ENCODE results near the gene EXOC6B. TPM values are rescaled to one million over a fixed set of nuclear protein-coding genes. Genes with fewer than 3 reads are reported as not detected.

Gene EXOC6B
- total and polyA plus RNA-seq, 2 of the 8 experiments (the other 6 are each of a cell fraction or from before 2014, with no cell fraction given), result 13.5 to 33.0 TPM

DNA sequence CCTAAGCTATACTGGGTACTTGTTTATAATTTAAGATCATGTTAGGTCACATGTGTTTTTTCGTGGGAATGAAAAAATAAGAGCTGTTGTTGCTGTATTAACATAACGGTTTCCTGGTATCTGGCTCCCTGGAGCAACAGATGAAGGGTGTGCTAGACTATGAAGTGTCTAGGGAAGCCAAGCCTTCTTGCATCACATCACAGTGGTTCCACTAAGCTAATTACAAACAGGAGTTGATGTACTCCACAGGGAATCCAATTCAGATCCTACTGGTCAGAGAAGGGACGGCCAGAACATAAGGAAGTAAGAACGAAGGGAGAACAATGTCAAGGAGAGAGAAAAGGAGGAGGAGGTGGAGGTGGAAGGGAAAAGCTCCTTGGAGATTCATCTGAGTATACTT lies 485.2 kb downstream of the EXOC6B start:
- Histone ChIP-seq H2BK5ac (ENCODE audit: low read depth, low read length) (no peak overlapping the region), H3K4me1 (replicated peaks in 1 of 4; ENCODE audit: control insufficient read depth in 3 of 4, insufficient read depth in 4 of 4, low read length in 3 of 4) (no peaks in the 10 kb centered on the region), H3K14ac (ENCODE audit: insufficient read length) (no peak overlapping the region), H2BK12ac (ENCODE audit: low read depth, low read length) (no peak overlapping the region), H2BK20ac (ENCODE audit: low read length) (no peak overlapping the region), H3K27me3 (replicated peaks in 1 of 4; ENCODE audit: control insufficient read depth in 3 of 4, extremely low read depth in 1 of 4, insufficient read depth in 3 of 4, low read length in 3 of 4) (no peaks in the 10 kb centered on the region), H3K18ac (ENCODE audit: extremely low read depth, low read length) (no peak overlapping the region), H4K20me1 (replicated peaks in 1 of 2; ENCODE audit: control insufficient read depth in 1 of 2, insufficient read depth in 2 of 2, low read length in 2 of 2) (no peaks in the 10 kb centered on the region), H4K91ac (replicated peaks; ENCODE audit: insufficient read length, low read length) (no peak overlapping the region), H3K56ac (replicated peaks; ENCODE audit: insufficient read length, low read depth, low read length) (no peak overlapping the region), H2AFZ (ENCODE audit: low read length) (no peak overlapping the region), H3K79me2 (ENCODE audit: control insufficient read depth in 1 of 2, insufficient read depth in 2 of 2, low read length in 2 of 2) (no peaks in the 10 kb centered on the region), H2BK120ac (replicated peaks; ENCODE audit: low read depth, low read length) (no peak overlapping the region), H3K23me2 (ENCODE audit: low read depth, low read length) (no peaks in the 10 kb centered on the region), H2BK15ac (ENCODE audit: low read length) (no peak overlapping the region), H3K36me3 (ENCODE audit: control insufficient read depth in 2 of 4, insufficient read depth in 4 of 4, low read length in 3 of 4) (no peaks in the 10 kb centered on the region; a peak in 1 of 8 replicates), H3K4ac (replicated peaks; ENCODE audit: insufficient read length, low read depth, low read length) (no peak overlapping the region), H3K4me2 (ENCODE audit: insufficient read depth in 1 of 2, low read depth in 2 of 2, low read length in 2 of 2) (no peak overlapping the region), H3K23ac (ENCODE audit: insufficient read length) (no peak overlapping the region), H3K27ac (ENCODE audit: low read depth, low read length) (no peak overlapping the region), H3K79me1 (ENCODE audit: low read depth, low read length) (no peaks in the 10 kb centered on the region), H2AK5ac (ENCODE audit: low read depth, low read length) (no peak overlapping the region), H3K9ac (replicated peaks in 1 of 4; ENCODE audit: extremely low read depth in 1 of 4, low read depth in 3 of 4, low read length in 3 of 4) (no peak overlapping the region), H4K8ac (ENCODE audit: extremely low read depth, insufficient read depth, low read length) (no peak overlapping the region), H3K9me3 (ENCODE audit: insufficient read depth in 2 of 2, low read depth in 1 of 2, low read length in 1 of 2) (no peaks in the 10 kb centered on the region; a peak in 1 of 4 replicates), H4K5ac (ENCODE audit: insufficient read length, low read depth, low read length) (no peak overlapping the region), H3K4me3 (ENCODE audit: extremely low read depth in 1 of 4, insufficient read depth in 2 of 4, low read depth in 3 of 4, low read length in 4 of 4) (no peak overlapping the region)
- TF ChIP-seq ASH2L (IDR thresholded peaks at IDR 0.05; ENCODE audit: low read length) (no peak), CEBPB (IDR thresholded peaks at IDR 0.05; ENCODE audit: low read depth, low read length) (0 out of 2 replicates have a peak, but pooled peaks have one; percentile 54)
- CTCF ChIA-PET (ENCODE audit: partially characterized antibody), result interaction anchor here (0.6 to 1.3 kb wide), 4 partner anchors 10 to 1844 kb away, joined by 3 to 6 read pairs (median 4); no protein-coding TSS in a partner anchor
- no peak for FAIRE-seq
- no peak for DNase-seq (ENCODE audit: low read depth in 1 of 2, low spot score in 2 of 2)
- WGBS, 2 experiments (ENCODE audit: extremely low coverage in 1 of 2, insufficient coverage in 1 of 2, insufficient read length in 1 of 2, insufficient replicate concordance in 2 of 2, low coverage in 1 of 2, low lambda C conversion rate in 2 of 2, missing lambda C conversion rate in 1 of 2), result 85% methylated on average over 4 of the region's 4 CpGs; no CpG with 5 or more reads in 1 of the 2 experiments
- POLR2A ChIA-PET (ENCODE audit: partially characterized antibody), result no interaction called here
